ENCODE data around the gene AP4M1. TPM values are rescaled to one million over a fixed set of nuclear protein-coding genes. Genes with fewer than 3 reads are reported as not detected.

The AP4M1 gene
- total and polyA plus RNA-seq, 9 of the 15 experiments (the other 6 are each of a cell fraction or from before 2014, with no cell fraction given) = 1.3 to 30.9 (median 14.1) TPM

- peak; percentile 88 for TF ChIP-seq NR2C2 (CRISPR knock-in tag; IDR thresholded peaks at IDR 0.05)
- TF ChIP-seq NR2C2 (tag; IDR thresholded peaks at IDR 0.05) = peak; percentile 89
- peak; percentile 78; the same call in 1 of the 2 replicates for TF ChIP-seq MXI1 (IDR thresholded peaks at IDR 0.05; ENCODE audit: low read depth, low read length)
- TF ChIP-seq NR2C1 (IDR thresholded peaks at IDR 0.05) = no peak
- peak; percentile 37; the same call in 1 of the 2 replicates for TF ChIP-seq NR2C1 (tag; IDR thresholded peaks at IDR 0.05)
- TF ChIP-seq MEF2A (IDR thresholded peaks at IDR 0.05; ENCODE audit: control insufficient read depth, low read depth, low read length) = no peak
- peak; percentile 95; the same call in 1 of the 2 replicates for TF ChIP-seq IRF1 (CRISPR knock-in tag; IDR thresholded peaks at IDR 0.05; ENCODE audit: borderline replicate concordance)
- no peak for TF ChIP-seq RBM25 (IDR thresholded peaks at IDR 0.05; ENCODE audit: low read depth, low read length, severe bottlenecking)
- no peak for TF ChIP-seq HDGF (IDR thresholded peaks at IDR 0.05)
- no peak for TF ChIP-seq ZNF274 (IDR thresholded peaks at IDR 0.05; ENCODE audit: borderline replicate concordance, low read depth, low read length)
- TF ChIP-seq UBTF (IDR thresholded peaks at IDR 0.05; ENCODE audit: borderline replicate concordance in 1 of 2, low read depth in 2 of 2, low read length in 2 of 2) = no peak
- 0 out of 2 replicates have a peak, but pooled peaks have one; percentile 42 for TF ChIP-seq SOX6 (IDR thresholded peaks at IDR 0.05)
- no peak for TF ChIP-seq IFI16 (CRISPR knock-in tag; IDR thresholded peaks at IDR 0.05)
- TF ChIP-seq XRCC5 (IDR thresholded peaks at IDR 0.05; ENCODE audit: low read depth, low read length) = peak; percentile 57; the same call in 1 of the 2 replicates
- TF ChIP-seq KLF6 (CRISPR knock-in tag; IDR thresholded peaks at IDR 0.05; ENCODE audit: borderline replicate concordance) = no peak
- no peak for TF ChIP-seq FOXK1 (CRISPR knock-in tag; IDR thresholded peaks at IDR 0.05; ENCODE audit: borderline replicate concordance)
- no peak for TF ChIP-seq EWSR1 (IDR thresholded peaks at IDR 0.05; ENCODE audit: borderline replicate concordance, low read depth, partially characterized antibody)
- TF ChIP-seq ZNF41 (CRISPR knock-in tag; conservative IDR thresholded peaks at IDR 0.05) = 0 out of 2 replicates have a peak, but pooled peaks have one; percentile 13
- TF ChIP-seq GMEB1 (CRISPR knock-in tag; IDR thresholded peaks at IDR 0.05) = peak; percentile 72
- TF ChIP-seq GTF2E2 (tag; IDR thresholded peaks at IDR 0.05) = peak; percentile 96
- TF ChIP-seq BDP1 (IDR thresholded peaks at IDR 0.05; ENCODE audit: insufficient read depth, insufficient read length) = no peak
- peak; percentile 94 for TF ChIP-seq NFRKB (IDR thresholded peaks at IDR 0.05; ENCODE audit: low read depth)
- no peak for TF ChIP-seq XRCC4 (IDR thresholded peaks at IDR 0.05; ENCODE audit: extremely low read depth, insufficient read depth, insufficient read length)
Observed at GRCh38 chr7:100088621-100089457, 12.6 kb upstream of the AP4M1 start, which contains the start of gene COPS6 (continued).

Measured in K562 (cell line).